Measurements from ENCODE around the gene ECM2. TPM values are rescaled to one million over a fixed set of nuclear protein-coding genes. Genes with fewer than 3 reads are reported as not detected.

The ECM2 gene
- total RNA-seq, 1 experiment from 2014 or later: not detected

DNA sequence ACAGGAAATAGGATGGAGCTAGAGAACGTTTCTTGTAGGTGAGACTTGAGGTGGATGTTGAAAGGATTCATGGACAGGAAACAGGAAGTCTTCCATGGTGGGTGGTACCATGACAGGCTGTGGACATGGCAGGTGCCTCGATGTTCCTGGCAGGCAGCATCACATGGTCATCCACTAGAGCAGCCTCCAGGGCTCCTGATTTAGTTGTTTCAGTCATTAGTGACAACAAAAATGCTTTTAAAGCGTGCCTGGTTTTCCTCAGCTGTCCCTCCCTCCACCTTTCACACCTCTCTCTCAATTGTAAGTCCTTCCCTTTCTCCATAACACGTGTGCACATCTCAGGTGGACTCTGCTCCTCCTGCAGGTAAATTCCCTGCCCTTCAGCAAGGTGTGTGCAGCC is 28.3 kb downstream of the ECM2 start:
- Histone ChIP-seq H2AFZ (ENCODE audit: low read depth, low read length, poor library complexity, severe bottlenecking) (no peak overlapping the region), H3K9ac (ENCODE audit: low read length) (no peak overlapping the region), H3K9me2 (ENCODE audit: insufficient read depth) (no peaks in the 10 kb centered on the region), H4K20me1 (ENCODE audit: insufficient read depth) (no peaks in the 10 kb centered on the region), H3K79me2 (ENCODE audit: insufficient read depth, low read length) (no peaks in the 10 kb centered on the region), H3K4me3 (replicated peaks in 1 of 2; ENCODE audit: low read depth in 1 of 2, low read length in 2 of 2) (no peak overlapping the region), H3K36me3 (ENCODE audit: control insufficient read depth in 1 of 2, insufficient read depth in 2 of 2, low read length in 2 of 2) (no peaks in the 10 kb centered on the region), H3K9me3 (ENCODE audit: control insufficient read depth in 1 of 2, insufficient read depth in 1 of 2, low read depth in 1 of 2, low read length in 2 of 2) (no peaks in the 10 kb centered on the region), H3K27me3 (ENCODE audit: insufficient read depth, low read length) (no peaks in the 10 kb centered on the region), H3K27ac (ENCODE audit: low read depth, low read length) (no peak overlapping the region), H3K4me2 (ENCODE audit: low read length) (no peak overlapping the region), H3K4me1 (ENCODE audit: control insufficient read depth in 1 of 2, insufficient read depth in 2 of 2, low read length in 2 of 2) (peaks cover 0 to 11% of the 10 kb centered on the region in 2 experiments; a peak in 3 of 4 replicates)
- POLR2A ChIA-PET: no interaction called here
- intact Hi-C loops (cut with micrococcal nuclease): no loop called here
- no peak for TF ChIP-seq SP1 (IDR thresholded peaks at IDR 0.05; ENCODE audit: low read depth)
- no peak for TF ChIP-seq ZNF274 (IDR thresholded peaks at IDR 0.05; ENCODE audit: low read depth, low read length)
- no peak for TF ChIP-seq POLR2A (IDR thresholded peaks at IDR 0.05; ENCODE audit: borderline replicate concordance, extremely low read depth, insufficient read depth, insufficient read length)
- TF ChIP-seq, protein P1, sequence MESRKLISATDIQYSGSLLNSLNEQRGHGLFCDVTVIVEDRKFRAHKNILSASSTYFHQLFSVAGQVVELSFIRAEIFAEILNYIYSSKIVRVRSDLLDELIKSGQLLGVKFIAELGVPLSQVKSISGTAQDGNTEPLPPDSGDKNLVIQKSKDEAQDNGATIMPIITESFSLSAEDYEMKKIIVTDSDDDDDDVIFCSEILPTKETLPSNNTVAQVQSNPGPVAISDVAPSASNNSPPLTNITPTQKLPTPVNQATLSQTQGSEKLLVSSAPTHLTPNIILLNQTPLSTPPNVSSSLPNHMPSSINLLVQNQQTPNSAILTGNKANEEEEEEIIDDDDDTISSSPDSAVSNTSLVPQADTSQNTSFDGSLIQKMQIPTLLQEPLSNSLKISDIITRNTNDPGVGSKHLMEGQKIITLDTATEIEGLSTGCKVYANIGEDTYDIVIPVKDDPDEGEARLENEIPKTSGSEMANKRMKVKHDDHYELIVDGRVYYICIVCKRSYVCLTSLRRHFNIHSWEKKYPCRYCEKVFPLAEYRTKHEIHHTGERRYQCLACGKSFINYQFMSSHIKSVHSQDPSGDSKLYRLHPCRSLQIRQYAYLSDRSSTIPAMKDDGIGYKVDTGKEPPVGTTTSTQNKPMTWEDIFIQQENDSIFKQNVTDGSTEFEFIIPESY (IDR thresholded peaks at IDR 0.05; ENCODE audit: extremely low read depth, insufficient replicate concordance, low read length): no peak
- no peak for TF ChIP-seq SIN3A (IDR thresholded peaks at IDR 0.05; ENCODE audit: low read depth)
- TF ChIP-seq, protein P2, sequence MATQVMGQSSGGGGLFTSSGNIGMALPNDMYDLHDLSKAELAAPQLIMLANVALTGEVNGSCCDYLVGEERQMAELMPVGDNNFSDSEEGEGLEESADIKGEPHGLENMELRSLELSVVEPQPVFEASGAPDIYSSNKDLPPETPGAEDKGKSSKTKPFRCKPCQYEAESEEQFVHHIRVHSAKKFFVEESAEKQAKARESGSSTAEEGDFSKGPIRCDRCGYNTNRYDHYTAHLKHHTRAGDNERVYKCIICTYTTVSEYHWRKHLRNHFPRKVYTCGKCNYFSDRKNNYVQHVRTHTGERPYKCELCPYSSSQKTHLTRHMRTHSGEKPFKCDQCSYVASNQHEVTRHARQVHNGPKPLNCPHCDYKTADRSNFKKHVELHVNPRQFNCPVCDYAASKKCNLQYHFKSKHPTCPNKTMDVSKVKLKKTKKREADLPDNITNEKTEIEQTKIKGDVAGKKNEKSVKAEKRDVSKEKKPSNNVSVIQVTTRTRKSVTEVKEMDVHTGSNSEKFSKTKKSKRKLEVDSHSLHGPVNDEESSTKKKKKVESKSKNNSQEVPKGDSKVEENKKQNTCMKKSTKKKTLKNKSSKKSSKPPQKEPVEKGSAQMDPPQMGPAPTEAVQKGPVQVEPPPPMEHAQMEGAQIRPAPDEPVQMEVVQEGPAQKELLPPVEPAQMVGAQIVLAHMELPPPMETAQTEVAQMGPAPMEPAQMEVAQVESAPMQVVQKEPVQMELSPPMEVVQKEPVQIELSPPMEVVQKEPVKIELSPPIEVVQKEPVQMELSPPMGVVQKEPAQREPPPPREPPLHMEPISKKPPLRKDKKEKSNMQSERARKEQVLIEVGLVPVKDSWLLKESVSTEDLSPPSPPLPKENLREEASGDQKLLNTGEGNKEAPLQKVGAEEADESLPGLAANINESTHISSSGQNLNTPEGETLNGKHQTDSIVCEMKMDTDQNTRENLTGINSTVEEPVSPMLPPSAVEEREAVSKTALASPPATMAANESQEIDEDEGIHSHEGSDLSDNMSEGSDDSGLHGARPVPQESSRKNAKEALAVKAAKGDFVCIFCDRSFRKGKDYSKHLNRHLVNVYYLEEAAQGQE (IDR thresholded peaks at IDR 0.05; ENCODE audit: low read depth): no peak
- TF ChIP-seq TCF7L2 (IDR thresholded peaks at IDR 0.05; ENCODE audit: borderline replicate concordance, extremely low read depth, insufficient read depth, insufficient read length): no peak
- no peak for TF ChIP-seq ELF1 (IDR thresholded peaks at IDR 0.05; ENCODE audit: borderline replicate concordance, low read depth)
- no peak for TF ChIP-seq EZH2phosphoT487 (IDR thresholded peaks at IDR 0.05; ENCODE audit: borderline replicate concordance)
- TF ChIP-seq JUND (IDR thresholded peaks at IDR 0.05): no peak
- TF ChIP-seq CTCF (IDR thresholded peaks at IDR 0.05 in 2 of 3, conservative IDR thresholded peaks at IDR 0.05 in 1 of 3; ENCODE audit: borderline replicate concordance in 1 of 3, insufficient read depth in 1 of 3, low read depth in 2 of 3, low read length in 2 of 3): no peak
- TF ChIP-seq, protein P3, sequence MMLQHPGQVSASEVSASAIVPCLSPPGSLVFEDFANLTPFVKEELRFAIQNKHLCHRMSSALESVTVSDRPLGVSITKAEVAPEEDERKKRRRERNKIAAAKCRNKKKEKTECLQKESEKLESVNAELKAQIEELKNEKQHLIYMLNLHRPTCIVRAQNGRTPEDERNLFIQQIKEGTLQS (IDR thresholded peaks at IDR 0.05): no peak
- no peak for TF ChIP-seq EGR1 (IDR thresholded peaks at IDR 0.05; ENCODE audit: low read depth)
- no peak for TF ChIP-seq RAD21 (IDR thresholded peaks at IDR 0.05; ENCODE audit: low read depth)
- TF ChIP-seq YY1 (IDR thresholded peaks at IDR 0.05; ENCODE audit: extremely low read depth, insufficient replicate concordance, low read depth, low read length): no peak
- no peak for TF ChIP-seq EZH2 (IDR thresholded peaks at IDR 0.05)
- CTCF ChIA-PET: no interaction called here
- DNase-seq (ENCODE audit: low read depth, low spot score) (no peak), ATAC-seq (no peak)
- no TSS peak for BruUV-seq (replicated peaks)
- RAD21 ChIA-PET (ENCODE audit: low non-redundant PET in 1 of 2, low total read pairs in 2 of 2, uncharacterized antibody in 2 of 2, unreplicated experiment in 2 of 2): no interaction called here

Data from HCT116 (cell line).